DND-41 (cell line): ENCODE results near the gene FBXW11.

Source experiments
- ATAC-seq: fragments of 200-7000 bp; cut with Tn5 transposase; 3 replicates; pipeline ENCODE4 v1.9.1; 2021; ENCODE audit warnings: low read depth; ENCODE audit not compliant: insufficient read depth
- DNase-seq: peaks from one replicate; pipeline ENCODE4 v3.0.0-alpha.2; 2020
- H2AFZ ChIP-seq: 2 replicates; pipeline ENCODE4 v1.6.0; 2012; ENCODE audit warnings: low read depth, low read length
- H3K27ac ChIP-seq: 2 replicates; pipeline ENCODE4 v1.5.1; 2012; ENCODE audit warnings: low read length, inconsistent platforms
- H3K27me3 ChIP-seq: fragments of 200-600 bp; sonication (generic); 2 replicates; pipeline ENCODE4 v1.6.0; 2012; ENCODE audit warnings: low read length, mild to moderate bottlenecking, inconsistent platforms; ENCODE audit not compliant: insufficient read depth, poor library complexity
- H3K36me3 ChIP-seq: 2 replicates; pipeline ENCODE4 v1.5.1; 2012; ENCODE audit warnings: low read length, inconsistent platforms; ENCODE audit not compliant: insufficient read depth
- H3K4me1 ChIP-seq: 2 replicates; pipeline ENCODE4 v1.5.1; 2012; ENCODE audit warnings: mild to moderate bottlenecking, low read length; ENCODE audit not compliant: insufficient read depth
- H3K4me2 ChIP-seq: 2 replicates; pipeline ENCODE4 v1.6.0; 2012; ENCODE audit warnings: mild to moderate bottlenecking, moderate library complexity, low read length, inconsistent platforms; ENCODE audit not compliant: insufficient read depth
- H3K4me3 ChIP-seq, 2 experiments: fragments of 200-600 bp in 1 of 2; shearing (Covaris generic) in 1 of 2; 2 replicates each; pipeline ENCODE4 v1.5.1; 2012 to 2016; ENCODE audit warnings: inconsistent platforms in 2 of 2, low read length in 2 of 2, mild to moderate bottlenecking in 2 of 2, low read depth in 1 of 2, moderate library complexity in 1 of 2
- H3K79me2 ChIP-seq: 2 replicates; pipeline ENCODE4 v1.6.0; 2012; ENCODE audit warnings: low read length, inconsistent platforms; ENCODE audit not compliant: insufficient read depth
- H3K9ac ChIP-seq: 2 replicates; pipeline ENCODE4 v1.6.0; 2012; ENCODE audit warnings: low read depth, mild to moderate bottlenecking, inconsistent platforms, low read length, moderate library complexity
- H3K9me3 ChIP-seq: 2 replicates; pipeline ENCODE4 v1.5.1; 2012; ENCODE audit warnings: low read length, moderate library complexity, mild to moderate bottlenecking, inconsistent platforms; ENCODE audit not compliant: insufficient read depth, severe bottlenecking
- H4K20me1 ChIP-seq: 2 replicates; pipeline ENCODE4 v1.6.0; 2012; ENCODE audit warnings: low read length; ENCODE audit not compliant: insufficient read depth
- CTCF ChIP-seq: IDR thresholded peaks from 2 replicates; pipeline ENCODE4 v1.5.1; 2012; ENCODE audit warnings: borderline replicate concordance, low read length, moderate library complexity, mild to moderate bottlenecking; ENCODE audit not compliant: poor library complexity, severe bottlenecking; ENCODE audit errors: extremely low read depth
- EZH2 ChIP-seq: IDR thresholded peaks from 3 replicates; pipeline ENCODE4 v1.6.1; 2012; ENCODE audit warnings: borderline replicate concordance, low read depth, mild to moderate bottlenecking, moderate library complexity, low read length, inconsistent platforms; ENCODE audit not compliant: severe bottlenecking

The FBXW11 gene

GRCh38 chr5:171990713-171991015 lies 15.8 kb downstream of the FBXW11 start:
- no peak overlapping the region for H3K9ac ChIP-seq
- ATAC-seq: no peak
- no peak overlapping the region for H3K4me3 ChIP-seq
- no peaks in the 10 kb centered on the region for H3K27me3 ChIP-seq
- peaks cover 91% of the 10 kb centered on the region for H3K79me2 ChIP-seq
- no peak for DNase-seq
- no peaks in the 10 kb centered on the region for H3K9me3 ChIP-seq
- H2AFZ ChIP-seq: no peak overlapping the region
- peaks cover 4% of the 10 kb centered on the region for H3K4me1 ChIP-seq
- H3K36me3 ChIP-seq: peaks cover 30% of the 10 kb centered on the region
- H3K27ac ChIP-seq: no peak overlapping the region
- no peak overlapping the region for H3K4me2 ChIP-seq
- TF ChIP-seq CTCF (no peak), EZH2 (no peak)
- H4K20me1 ChIP-seq: peaks cover 42% of the 10 kb centered on the region

- no peak overlapping the region for H3K4me3 ChIP-seq
- peaks cover 92% of the 10 kb centered on the region for H3K79me2 ChIP-seq
- ATAC-seq (no peak), DNase-seq (no peak)
- TF ChIP-seq CTCF (no peak), EZH2 (no peak)
- H4K20me1 ChIP-seq: peaks cover 40% of the 10 kb centered on the region
- H3K4me2 ChIP-seq: no peak overlapping the region
- H3K9me3 ChIP-seq: no peaks in the 10 kb centered on the region
- no peaks in the 10 kb centered on the region for H3K27me3 ChIP-seq
- H3K4me1 ChIP-seq: peaks cover 9% of the 10 kb centered on the region
- no peak overlapping the region for H3K27ac ChIP-seq
- H3K9ac ChIP-seq: no peak overlapping the region
- H3K36me3 ChIP-seq: peaks cover 28% of the 10 kb centered on the region
- H2AFZ ChIP-seq: no peak overlapping the region
Observed at GRCh38 chr5:171989946-171990712, 16.3 kb downstream of the FBXW11 start.

GRCh38 chr5:171989276-171989675 lies 17.2 kb downstream of the FBXW11 start:
- Histone ChIP-seq H3K79me2 (peaks cover 92% of the 10 kb centered on the region), H3K9ac (no peak overlapping the region), H4K20me1 (peaks cover 35% of the 10 kb centered on the region), H2AFZ (no peak overlapping the region), H3K27me3 (no peaks in the 10 kb centered on the region), H3K36me3 (peaks cover 26% of the 10 kb centered on the region), H3K27ac (no peak overlapping the region), H3K4me2 (no peak overlapping the region), H3K4me1 (peaks cover 16% of the 10 kb centered on the region), H3K4me3 (no peak overlapping the region), H3K9me3 (no peaks in the 10 kb centered on the region)
- ATAC-seq: no peak
- DNase-seq: no peak
- no peak for TF ChIP-seq CTCF
- no peak for TF ChIP-seq EZH2
